Neural cell (in vitro differentiated cells): ENCODE measurements around the gene GNL1.

Source experiments
- EP300 ChIP-seq: fragments of 450-650 bp; conservative IDR thresholded peaks from 2 replicates; pipeline ENCODE4 v1.6.1; 2014; ENCODE audit warnings: antibody characterized with exemption, mild to moderate bottlenecking, moderate library complexity; ENCODE audit not compliant: poor library complexity, severe bottlenecking
- EZH2 ChIP-seq: fragments of 200-600, 300-800 bp; shearing (Covaris generic), sonication (generic); IDR thresholded peaks from 2 replicates; pipeline ENCODE4 v1.6.1; 2014; ENCODE audit warnings: antibody characterized with exemption, low read length, borderline replicate concordance, mild to moderate bottlenecking; ENCODE audit not compliant: insufficient read depth, poor library complexity, severe bottlenecking
- MXI1 ChIP-seq: fragments of 450-650 bp; conservative IDR thresholded peaks from 2 replicates; pipeline ENCODE4 v1.6.1; 2014; ENCODE audit warnings: antibody characterized with exemption, mild to moderate bottlenecking; ENCODE audit not compliant: poor library complexity, severe bottlenecking
- POLR2AphosphoS5 ChIP-seq: IDR thresholded peaks from 2 replicates; pipeline ENCODE4 v1.6.1; 2012
- RAD21 ChIP-seq: fragments of 450-650 bp; conservative IDR thresholded peaks from 2 replicates; pipeline ENCODE4 v1.6.1; 2014; ENCODE audit warnings: antibody characterized with exemption, mild to moderate bottlenecking, moderate library complexity
- SMC3 ChIP-seq: fragments of 450-650 bp; conservative IDR thresholded peaks from 2 replicates; pipeline ENCODE4 v1.6.1; 2014; ENCODE audit warnings: antibody characterized with exemption, mild to moderate bottlenecking, moderate library complexity; ENCODE audit not compliant: poor library complexity
- TAF1 ChIP-seq: IDR thresholded peaks from 2 replicates; pipeline ENCODE4 v1.6.1; 2012; ENCODE audit warnings: low read depth
- TF ChIP-seq, protein P1 (sequence below): fragments of 450-650 bp; IDR thresholded peaks from 2 replicates; pipeline ENCODE4 v1.5.1; 2014; ENCODE audit warnings: antibody characterized with exemption, mild to moderate bottlenecking, moderate library complexity; ENCODE audit not compliant: poor library complexity, severe bottlenecking
- TF ChIP-seq, protein P2 (sequence below): IDR thresholded peaks from 2 replicates; pipeline ENCODE4 v1.6.1; 2012; ENCODE audit warnings: borderline replicate concordance

DNA sequence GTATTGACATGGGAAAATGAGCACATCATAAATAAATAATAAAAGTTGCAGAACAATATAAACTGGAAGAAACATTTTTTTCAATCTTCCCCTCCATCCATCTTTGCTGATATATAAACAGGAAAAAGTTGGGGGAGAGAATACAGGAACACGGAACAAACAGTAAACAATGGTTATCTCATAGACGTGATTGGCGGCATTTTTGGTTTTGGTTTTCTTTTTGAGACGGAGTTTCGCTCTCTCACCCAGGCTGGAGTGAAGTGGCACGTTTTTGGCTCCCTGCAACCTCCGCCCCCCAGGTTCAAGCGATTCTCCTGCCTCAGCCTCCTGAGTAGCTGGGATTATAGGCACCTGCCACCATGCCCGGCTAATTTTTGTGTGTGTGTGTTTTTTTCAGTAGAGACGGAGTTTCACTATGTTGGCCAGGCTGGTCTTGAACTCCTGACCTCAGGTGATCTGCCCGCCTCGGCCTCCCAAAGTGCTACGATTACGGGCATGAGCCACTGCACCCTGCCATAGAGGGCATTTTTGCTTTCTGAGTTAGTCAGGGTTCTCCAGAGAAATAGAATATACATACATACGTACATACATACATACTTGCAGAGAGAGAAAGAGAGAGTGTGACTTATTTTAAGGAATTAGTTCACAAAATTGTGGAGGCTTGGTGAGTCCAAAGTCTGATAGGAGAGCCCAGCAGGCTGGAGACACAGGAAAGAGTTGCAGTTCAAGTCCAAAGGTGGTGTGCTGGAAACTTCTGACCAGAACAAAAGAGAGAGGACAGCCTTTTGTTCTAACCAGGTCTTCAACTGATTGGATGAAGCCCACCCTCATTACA is 22.6 kb downstream of the GNL1 start:
- TF ChIP-seq POLR2AphosphoS5: no peak
- TF ChIP-seq, protein P1, sequence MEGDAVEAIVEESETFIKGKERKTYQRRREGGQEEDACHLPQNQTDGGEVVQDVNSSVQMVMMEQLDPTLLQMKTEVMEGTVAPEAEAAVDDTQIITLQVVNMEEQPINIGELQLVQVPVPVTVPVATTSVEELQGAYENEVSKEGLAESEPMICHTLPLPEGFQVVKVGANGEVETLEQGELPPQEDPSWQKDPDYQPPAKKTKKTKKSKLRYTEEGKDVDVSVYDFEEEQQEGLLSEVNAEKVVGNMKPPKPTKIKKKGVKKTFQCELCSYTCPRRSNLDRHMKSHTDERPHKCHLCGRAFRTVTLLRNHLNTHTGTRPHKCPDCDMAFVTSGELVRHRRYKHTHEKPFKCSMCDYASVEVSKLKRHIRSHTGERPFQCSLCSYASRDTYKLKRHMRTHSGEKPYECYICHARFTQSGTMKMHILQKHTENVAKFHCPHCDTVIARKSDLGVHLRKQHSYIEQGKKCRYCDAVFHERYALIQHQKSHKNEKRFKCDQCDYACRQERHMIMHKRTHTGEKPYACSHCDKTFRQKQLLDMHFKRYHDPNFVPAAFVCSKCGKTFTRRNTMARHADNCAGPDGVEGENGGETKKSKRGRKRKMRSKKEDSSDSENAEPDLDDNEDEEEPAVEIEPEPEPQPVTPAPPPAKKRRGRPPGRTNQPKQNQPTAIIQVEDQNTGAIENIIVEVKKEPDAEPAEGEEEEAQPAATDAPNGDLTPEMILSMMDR: no peak
- TF ChIP-seq, protein P2, sequence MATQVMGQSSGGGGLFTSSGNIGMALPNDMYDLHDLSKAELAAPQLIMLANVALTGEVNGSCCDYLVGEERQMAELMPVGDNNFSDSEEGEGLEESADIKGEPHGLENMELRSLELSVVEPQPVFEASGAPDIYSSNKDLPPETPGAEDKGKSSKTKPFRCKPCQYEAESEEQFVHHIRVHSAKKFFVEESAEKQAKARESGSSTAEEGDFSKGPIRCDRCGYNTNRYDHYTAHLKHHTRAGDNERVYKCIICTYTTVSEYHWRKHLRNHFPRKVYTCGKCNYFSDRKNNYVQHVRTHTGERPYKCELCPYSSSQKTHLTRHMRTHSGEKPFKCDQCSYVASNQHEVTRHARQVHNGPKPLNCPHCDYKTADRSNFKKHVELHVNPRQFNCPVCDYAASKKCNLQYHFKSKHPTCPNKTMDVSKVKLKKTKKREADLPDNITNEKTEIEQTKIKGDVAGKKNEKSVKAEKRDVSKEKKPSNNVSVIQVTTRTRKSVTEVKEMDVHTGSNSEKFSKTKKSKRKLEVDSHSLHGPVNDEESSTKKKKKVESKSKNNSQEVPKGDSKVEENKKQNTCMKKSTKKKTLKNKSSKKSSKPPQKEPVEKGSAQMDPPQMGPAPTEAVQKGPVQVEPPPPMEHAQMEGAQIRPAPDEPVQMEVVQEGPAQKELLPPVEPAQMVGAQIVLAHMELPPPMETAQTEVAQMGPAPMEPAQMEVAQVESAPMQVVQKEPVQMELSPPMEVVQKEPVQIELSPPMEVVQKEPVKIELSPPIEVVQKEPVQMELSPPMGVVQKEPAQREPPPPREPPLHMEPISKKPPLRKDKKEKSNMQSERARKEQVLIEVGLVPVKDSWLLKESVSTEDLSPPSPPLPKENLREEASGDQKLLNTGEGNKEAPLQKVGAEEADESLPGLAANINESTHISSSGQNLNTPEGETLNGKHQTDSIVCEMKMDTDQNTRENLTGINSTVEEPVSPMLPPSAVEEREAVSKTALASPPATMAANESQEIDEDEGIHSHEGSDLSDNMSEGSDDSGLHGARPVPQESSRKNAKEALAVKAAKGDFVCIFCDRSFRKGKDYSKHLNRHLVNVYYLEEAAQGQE: no peak
- TF ChIP-seq EP300: no peak
- TF ChIP-seq SMC3: no peak
- TF ChIP-seq TAF1: no peak
- no peak for TF ChIP-seq EZH2
- no peak for TF ChIP-seq RAD21
- TF ChIP-seq MXI1: no peak
